H9 (cell line): Measurements from ENCODE around the gene YWHAQ. TPM values are rescaled to one million over a fixed set of nuclear protein-coding genes. Genes with fewer than 3 reads are reported as not detected.

Source experiments
- DNase-seq: peaks from one replicate; pipeline ENCODE4 v3.0.0-alpha.2; 2017
- H2AFZ ChIP-seq: one replicate; pipeline ENCODE4 v1.6.1; 2013; ENCODE audit warnings: mild to moderate bottlenecking, low read length, control low read depth, moderate library complexity
- H2AK5ac ChIP-seq: 2 replicates; pipeline ENCODE4 v1.6.1; 2013; ENCODE audit warnings: low read length, control low read depth, mixed read lengths; ENCODE audit not compliant: insufficient read length
- H2BK120ac ChIP-seq: one replicate; pipeline ENCODE4 v1.6.1; 2013; ENCODE audit warnings: low read depth, mild to moderate bottlenecking, low read length, control low read depth, inconsistent platforms; ENCODE audit not compliant: poor library complexity, severe bottlenecking
- H2BK12ac ChIP-seq: 2 replicates; pipeline ENCODE4 v1.6.1; 2013; ENCODE audit warnings: low read length, control low read depth, mixed read lengths, low read depth; ENCODE audit not compliant: insufficient read length
- H2BK15ac ChIP-seq: 2 replicates; pipeline ENCODE4 v1.6.1; 2013; ENCODE audit warnings: low read depth, low read length, control low read depth
- H2BK20ac ChIP-seq: one replicate; pipeline ENCODE4 v1.6.1; 2013; ENCODE audit warnings: low read depth, mild to moderate bottlenecking, low read length, control low read depth, inconsistent platforms; ENCODE audit not compliant: poor library complexity, severe bottlenecking
- H2BK5ac ChIP-seq: 2 replicates; pipeline ENCODE4 v1.6.1; 2013; ENCODE audit warnings: low read length, control low read depth, mixed read lengths; ENCODE audit not compliant: insufficient read length
- H3K14ac ChIP-seq: 2 replicates; pipeline ENCODE4 v1.6.1; 2013; ENCODE audit warnings: low read length, control low read depth; ENCODE audit not compliant: insufficient read depth
- H3K18ac ChIP-seq: 2 replicates; pipeline ENCODE4 v1.6.1; 2013; ENCODE audit warnings: low read depth, mild to moderate bottlenecking, mixed read lengths, low read length, control low read depth; ENCODE audit not compliant: insufficient read length
- H3K23ac ChIP-seq: 2 replicates; pipeline ENCODE4 v1.6.1; 2013; ENCODE audit warnings: low read length, control low read depth, mixed read lengths, low read depth; ENCODE audit not compliant: insufficient read length
- H3K23me2 ChIP-seq: 2 replicates; pipeline ENCODE4 v1.6.1; 2013; ENCODE audit warnings: low read depth, mild to moderate bottlenecking, mixed read lengths, low read length, control low read depth; ENCODE audit not compliant: insufficient read length, poor library complexity, severe bottlenecking
- H3K27ac ChIP-seq: 2 replicates; pipeline ENCODE4 v1.5.1; 2013; ENCODE audit warnings: low read length, control low read depth, mixed read lengths, low read depth; ENCODE audit not compliant: insufficient read length
- H3K27me3 ChIP-seq: 2 replicates; pipeline ENCODE4 v1.6.1; 2013; ENCODE audit warnings: low read length, control low read depth, inconsistent platforms; ENCODE audit not compliant: insufficient read depth
- H3K4ac ChIP-seq: 2 replicates; pipeline ENCODE4 v1.6.1; 2013; ENCODE audit warnings: low read depth, mild to moderate bottlenecking, control low read depth, inconsistent platforms, low read length, moderate library complexity
- H3K4me1 ChIP-seq: 2 replicates; pipeline ENCODE4 v1.6.1; 2013; ENCODE audit warnings: low read length, control low read depth, inconsistent platforms; ENCODE audit not compliant: insufficient read depth
- H3K4me2 ChIP-seq: 2 replicates; pipeline ENCODE4 v1.6.1; 2013; ENCODE audit warnings: low read length, control low read depth, mixed read lengths; ENCODE audit not compliant: insufficient read length, insufficient read depth
- H3K56ac ChIP-seq: 2 replicates; pipeline ENCODE4 v1.6.1; 2013; ENCODE audit warnings: low read depth, mild to moderate bottlenecking, mixed read lengths, low read length, control low read depth; ENCODE audit not compliant: insufficient read length
- H3K79me1 ChIP-seq: 2 replicates; pipeline ENCODE4 v1.6.1; 2013; ENCODE audit warnings: low read depth, mild to moderate bottlenecking, moderate library complexity, low read length, control low read depth, inconsistent platforms; ENCODE audit not compliant: insufficient read depth, poor library complexity, severe bottlenecking
- H3K79me2 ChIP-seq: 2 replicates; pipeline ENCODE4 v1.6.1; 2013; ENCODE audit warnings: low read length, control low read depth, inconsistent platforms; ENCODE audit not compliant: insufficient read depth
- H3K9ac ChIP-seq: 2 replicates; pipeline ENCODE4 v1.6.1; 2013; ENCODE audit warnings: low read length, control low read depth, mixed read lengths; ENCODE audit not compliant: insufficient read length; ENCODE audit errors: extremely low read depth
- H3K9me3 ChIP-seq: one replicate; pipeline ENCODE4 v1.6.1; 2013; ENCODE audit warnings: low read depth, low read length, inconsistent platforms; ENCODE audit not compliant: control insufficient read depth
- H3T11ph ChIP-seq: one replicate; pipeline ENCODE4 v1.6.1; 2013; ENCODE audit warnings: mild to moderate bottlenecking, low read length, control low read depth, inconsistent platforms
- H4K20me1 ChIP-seq: one replicate; pipeline ENCODE4 v1.6.1; 2013; ENCODE audit not compliant: control insufficient read depth, insufficient read length, insufficient read depth
- H4K5ac ChIP-seq: 2 replicates; pipeline ENCODE4 v1.6.1; 2013; ENCODE audit warnings: low read depth, mild to moderate bottlenecking, mixed read lengths, low read length, control low read depth; ENCODE audit not compliant: insufficient read length
- H4K8ac ChIP-seq: replicated peaks from 2 replicates; pipeline ENCODE4 v1.6.1; 2013; ENCODE audit warnings: low read length, control low read depth, mixed read lengths, low read depth; ENCODE audit not compliant: insufficient read length
- H4K91ac ChIP-seq: 2 replicates; pipeline ENCODE4 v1.6.1; 2013; ENCODE audit warnings: low read depth, mild to moderate bottlenecking, moderate library complexity, mixed read lengths, low read length, control low read depth; ENCODE audit not compliant: insufficient read length
- H3K27ac Mint-ChIP-seq, 3 experiments: 2 replicates in 2 of 3; 3 replicates in 1 of 3; pipeline ENCODE4 v1.8.0; 2020 to 2021; ENCODE audit warnings: mixed read lengths in 3 of 3, mild to moderate bottlenecking in 1 of 3, moderate library complexity in 1 of 3
- H3K27me3 Mint-ChIP-seq: 2 replicates; pipeline ENCODE4 v1.8.0; 2021; ENCODE audit warnings: low read depth, mild to moderate bottlenecking, moderate library complexity, mixed read lengths
- H3K36me3 Mint-ChIP-seq, 3 experiments: 2 replicates in 2 of 3; 3 replicates in 1 of 3; pipeline ENCODE4 v1.8.0; 2020 to 2021; ENCODE audit warnings: low read depth in 3 of 3, mixed read lengths in 3 of 3; ENCODE audit not compliant: insufficient read depth in 1 of 3
- H3K4me1 Mint-ChIP-seq, 2 experiments: 2 replicates each; pipeline ENCODE4 v1.8.0; 2020; ENCODE audit warnings: mixed read lengths in 2 of 2
- H3K4me3 Mint-ChIP-seq, 2 experiments: 2 replicates in 1 of 2; 3 replicates in 1 of 2; pipeline ENCODE4 v1.8.0; 2020 to 2021; ENCODE audit warnings: mild to moderate bottlenecking in 2 of 2, mixed read lengths in 2 of 2, moderate library complexity in 1 of 2
- H3K9me3 Mint-ChIP-seq, 2 experiments: 2 replicates in 1 of 2; 3 replicates in 1 of 2; pipeline ENCODE4 v1.8.0; 2020; ENCODE audit warnings: mild to moderate bottlenecking in 2 of 2, mixed read lengths in 2 of 2, moderate library complexity in 1 of 2
- WGBS: extraction: QIAGEN DNeasy Blood & Tissue Kit; methylation state at CpG from one replicate; pipeline ENCODE4 v1.1.7; 2013; ENCODE audit warnings: missing lambda C conversion rate, low lambda C conversion rate, mixed read lengths; ENCODE audit not compliant: insufficient read length; ENCODE audit errors: extremely low coverage; 5-methylcytosine and 5-hydroxymethylcytosine counted together
- total RNA-seq: library from RNA; stranded (reverse); gene quantifications from 2 replicates; pipeline ENCODE4 v1.2.1, GENCODE V29; 2021
- TF ChIP-seq, protein P1 (sequence below): fragments of 200-600 bp; sonication (generic); conservative IDR thresholded peaks from 3 replicates; pipeline ENCODE4 v1.8.0; 2021; ENCODE audit warnings: antibody characterized with exemption, mild to moderate bottlenecking

The YWHAQ gene
- total RNA-seq, 1 experiment from 2014 or later, result 374 TPM

DNA sequence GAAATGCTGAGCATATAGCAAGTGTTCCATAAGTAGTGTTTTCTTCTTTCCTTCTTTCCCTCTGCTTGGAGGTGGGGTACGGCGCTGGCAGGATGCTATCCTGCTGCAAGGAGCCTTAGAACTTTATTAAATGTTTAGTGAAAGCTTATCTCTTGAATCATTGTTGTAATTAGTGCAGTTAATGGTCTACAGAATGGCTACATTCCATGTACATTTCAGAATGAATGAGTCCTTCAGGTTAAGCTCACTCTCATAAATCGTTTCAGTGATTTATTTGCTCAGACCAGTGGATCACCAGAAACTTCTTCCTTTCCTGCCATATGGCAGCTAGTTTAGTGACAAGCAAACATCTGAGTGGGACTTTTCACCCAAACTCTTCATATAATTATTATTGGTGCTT is 3.3 kb upstream of the YWHAQ start:
- peaks cover 7% of the 10 kb centered on the region; the same call in 1 of the 2 replicates for H3K79me2 ChIP-seq
- peaks cover 8 to 10% (median 9%) of the 10 kb centered on the region in 3 experiments for H3K36me3 Mint-ChIP-seq
- WGBS, result no CpG with 5 or more reads among the region's 3 CpGs
- H2BK5ac ChIP-seq, result no peak overlapping the region
- no peaks in the 10 kb centered on the region; the same call in 1 of the 2 replicates for H3K27me3 ChIP-seq
- H2BK20ac ChIP-seq, result no peak overlapping the region
- TF ChIP-seq, protein P1, sequence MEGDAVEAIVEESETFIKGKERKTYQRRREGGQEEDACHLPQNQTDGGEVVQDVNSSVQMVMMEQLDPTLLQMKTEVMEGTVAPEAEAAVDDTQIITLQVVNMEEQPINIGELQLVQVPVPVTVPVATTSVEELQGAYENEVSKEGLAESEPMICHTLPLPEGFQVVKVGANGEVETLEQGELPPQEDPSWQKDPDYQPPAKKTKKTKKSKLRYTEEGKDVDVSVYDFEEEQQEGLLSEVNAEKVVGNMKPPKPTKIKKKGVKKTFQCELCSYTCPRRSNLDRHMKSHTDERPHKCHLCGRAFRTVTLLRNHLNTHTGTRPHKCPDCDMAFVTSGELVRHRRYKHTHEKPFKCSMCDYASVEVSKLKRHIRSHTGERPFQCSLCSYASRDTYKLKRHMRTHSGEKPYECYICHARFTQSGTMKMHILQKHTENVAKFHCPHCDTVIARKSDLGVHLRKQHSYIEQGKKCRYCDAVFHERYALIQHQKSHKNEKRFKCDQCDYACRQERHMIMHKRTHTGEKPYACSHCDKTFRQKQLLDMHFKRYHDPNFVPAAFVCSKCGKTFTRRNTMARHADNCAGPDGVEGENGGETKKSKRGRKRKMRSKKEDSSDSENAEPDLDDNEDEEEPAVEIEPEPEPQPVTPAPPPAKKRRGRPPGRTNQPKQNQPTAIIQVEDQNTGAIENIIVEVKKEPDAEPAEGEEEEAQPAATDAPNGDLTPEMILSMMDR, result no peak
- DNase-seq, result no peak
- no peak overlapping the region for H3K14ac ChIP-seq
- H3K27ac Mint-ChIP-seq, result no peak overlapping the region
- H3K4me2 ChIP-seq, result no peak overlapping the region
- H4K8ac ChIP-seq, result no peak overlapping the region
- H3K9ac ChIP-seq, result no peak overlapping the region
- peaks cover 44% of the 10 kb centered on the region for H3K27me3 Mint-ChIP-seq
- H3K9me3 ChIP-seq, result no peaks in the 10 kb centered on the region
- H3K4ac ChIP-seq, result no peak overlapping the region
- no peak overlapping the region for H3K56ac ChIP-seq
- no peak overlapping the region for H3K18ac ChIP-seq
- no peak overlapping the region for H2AFZ ChIP-seq
- no peak overlapping the region for H3K27ac ChIP-seq
- H4K5ac ChIP-seq, result no peak overlapping the region
- H3K9me3 Mint-ChIP-seq, result no peaks in the 10 kb centered on the region
- H3K4me3 Mint-ChIP-seq, result no peak overlapping the region
- H2BK12ac ChIP-seq, result no peak overlapping the region
- H3T11ph ChIP-seq, result no peak overlapping the region
- peaks cover 14 to 23% of the 10 kb centered on the region in 2 experiments for H3K4me1 Mint-ChIP-seq
- no peak overlapping the region for H4K91ac ChIP-seq
- no peak overlapping the region for H2BK120ac ChIP-seq
- no peak overlapping the region for H2AK5ac ChIP-seq
- no peaks in the 10 kb centered on the region for H4K20me1 ChIP-seq
- no peaks in the 10 kb centered on the region for H3K4me1 ChIP-seq
- no peaks in the 10 kb centered on the region for H3K79me1 ChIP-seq
- no peak overlapping the region for H2BK15ac ChIP-seq
- H3K23me2 ChIP-seq, result peaks cover 17% of the 10 kb centered on the region
- no peak overlapping the region for H3K23ac ChIP-seq
